VCaP (cell line): Measurements from ENCODE around the gene LZTFL1.

Experiments
- H3K27ac ChIP-seq: fragments of 450-650 bp; 2 replicates; pipeline ENCODE4 v1.5.1; 2017
- TF ChIP-seq, protein P1 (sequence below): fragments of 450-650 bp; conservative IDR thresholded peaks from 2 replicates; pipeline ENCODE4 v1.5.1; 2017; ENCODE audit warnings: mild to moderate bottlenecking, moderate library complexity

Gene LZTFL1

DNA sequence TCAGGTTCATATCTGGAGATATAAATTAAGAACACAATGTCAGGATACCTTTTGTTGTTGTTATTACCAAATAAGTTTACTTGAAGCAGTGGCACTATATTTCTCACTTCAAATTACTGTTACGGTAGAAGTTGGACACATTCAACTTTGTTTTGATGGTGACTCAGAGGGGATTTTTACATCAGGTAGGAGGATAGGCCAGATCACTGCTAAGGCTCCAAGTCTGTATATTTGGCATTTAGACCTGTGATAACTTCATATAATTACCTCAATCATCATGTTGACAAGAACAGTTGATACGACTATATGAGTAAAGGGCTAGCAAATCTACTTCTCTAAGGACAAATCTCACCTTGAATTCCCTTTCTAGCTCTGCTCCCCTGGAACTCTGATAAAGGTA, 15.6 kb downstream of the LZTFL1 start:
- H3K27ac ChIP-seq = no peak overlapping the region
- TF ChIP-seq, protein P1, sequence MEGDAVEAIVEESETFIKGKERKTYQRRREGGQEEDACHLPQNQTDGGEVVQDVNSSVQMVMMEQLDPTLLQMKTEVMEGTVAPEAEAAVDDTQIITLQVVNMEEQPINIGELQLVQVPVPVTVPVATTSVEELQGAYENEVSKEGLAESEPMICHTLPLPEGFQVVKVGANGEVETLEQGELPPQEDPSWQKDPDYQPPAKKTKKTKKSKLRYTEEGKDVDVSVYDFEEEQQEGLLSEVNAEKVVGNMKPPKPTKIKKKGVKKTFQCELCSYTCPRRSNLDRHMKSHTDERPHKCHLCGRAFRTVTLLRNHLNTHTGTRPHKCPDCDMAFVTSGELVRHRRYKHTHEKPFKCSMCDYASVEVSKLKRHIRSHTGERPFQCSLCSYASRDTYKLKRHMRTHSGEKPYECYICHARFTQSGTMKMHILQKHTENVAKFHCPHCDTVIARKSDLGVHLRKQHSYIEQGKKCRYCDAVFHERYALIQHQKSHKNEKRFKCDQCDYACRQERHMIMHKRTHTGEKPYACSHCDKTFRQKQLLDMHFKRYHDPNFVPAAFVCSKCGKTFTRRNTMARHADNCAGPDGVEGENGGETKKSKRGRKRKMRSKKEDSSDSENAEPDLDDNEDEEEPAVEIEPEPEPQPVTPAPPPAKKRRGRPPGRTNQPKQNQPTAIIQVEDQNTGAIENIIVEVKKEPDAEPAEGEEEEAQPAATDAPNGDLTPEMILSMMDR = no peak

DNA sequence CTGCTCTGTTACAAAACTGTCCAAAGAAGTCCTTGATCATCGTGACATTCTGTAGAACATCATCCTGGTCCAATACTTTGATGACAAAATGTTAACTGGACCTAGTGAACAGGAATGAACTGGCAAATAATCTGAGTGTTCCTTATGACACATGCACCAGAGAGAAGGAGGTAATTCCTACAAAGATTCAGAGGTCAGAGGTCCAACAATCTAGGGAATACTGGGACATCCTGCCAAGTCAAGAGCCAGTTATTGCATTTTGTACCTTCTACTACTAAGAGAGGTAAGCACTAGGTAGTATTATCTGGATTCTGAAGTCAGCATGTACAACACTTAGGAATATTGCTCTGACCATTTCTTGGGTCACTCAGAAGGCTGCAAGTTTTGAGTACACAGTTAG, 20.8 kb downstream of the LZTFL1 start:
- TF ChIP-seq, protein P1 = no peak
- H3K27ac ChIP-seq = no peak overlapping the region

DNA sequence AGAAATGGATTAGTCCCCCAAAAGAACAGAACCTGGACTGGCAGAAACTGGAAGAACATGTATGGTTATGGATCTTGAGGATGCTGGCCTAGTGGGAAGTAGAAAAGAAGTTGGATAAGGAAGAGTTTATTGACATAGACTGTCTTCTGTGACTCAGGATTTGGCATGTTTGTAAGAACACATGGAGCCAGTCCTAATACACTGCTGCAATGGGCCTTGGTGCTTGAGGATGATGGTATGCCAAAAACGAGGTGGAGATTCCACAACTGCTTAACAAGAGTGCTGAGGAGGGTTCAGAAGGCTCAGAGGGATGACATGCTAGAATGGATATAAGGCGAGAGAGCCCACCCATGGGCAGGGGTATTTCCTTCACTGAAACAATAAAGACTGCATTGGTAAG, 22.4 kb downstream of the LZTFL1 start:
- no peak overlapping the region for H3K27ac ChIP-seq
- TF ChIP-seq, protein P1 = no peak

DNA sequence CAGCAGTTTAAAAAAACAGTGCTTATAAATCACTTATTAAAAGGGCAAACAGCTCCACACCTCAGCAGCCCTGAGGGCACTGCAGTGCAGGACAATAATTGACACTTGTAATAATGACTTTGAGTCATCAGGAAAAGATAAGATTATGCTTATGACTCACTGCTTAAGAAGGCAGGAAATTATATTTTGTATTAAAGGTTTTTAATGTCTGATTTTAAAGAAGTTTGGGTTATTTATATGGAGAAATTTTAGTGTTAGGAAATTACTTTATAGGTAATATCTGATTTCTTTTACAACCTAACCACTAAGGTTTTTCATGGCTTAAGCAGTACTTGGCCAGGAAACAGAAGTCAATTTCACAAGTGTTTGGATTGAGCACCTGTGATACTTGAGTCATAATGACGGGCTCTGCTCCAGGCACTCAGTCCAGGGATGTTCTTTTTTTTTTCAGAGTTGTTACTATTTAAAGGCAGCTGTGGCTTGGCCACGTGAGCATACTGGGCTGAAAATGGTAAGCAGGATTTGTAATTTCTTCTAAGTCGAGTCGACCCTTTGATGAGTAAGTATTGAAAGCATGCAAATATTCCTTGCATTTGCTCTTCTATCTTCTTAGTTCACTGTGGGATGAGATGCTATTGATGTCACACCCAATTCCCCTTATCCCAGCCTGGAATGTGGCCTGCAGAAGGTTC, 23.9 kb downstream of the LZTFL1 start:
- no peak overlapping the region; the same call in 1 of the 2 replicates for H3K27ac ChIP-seq
- TF ChIP-seq, protein P1 = no peak

DNA sequence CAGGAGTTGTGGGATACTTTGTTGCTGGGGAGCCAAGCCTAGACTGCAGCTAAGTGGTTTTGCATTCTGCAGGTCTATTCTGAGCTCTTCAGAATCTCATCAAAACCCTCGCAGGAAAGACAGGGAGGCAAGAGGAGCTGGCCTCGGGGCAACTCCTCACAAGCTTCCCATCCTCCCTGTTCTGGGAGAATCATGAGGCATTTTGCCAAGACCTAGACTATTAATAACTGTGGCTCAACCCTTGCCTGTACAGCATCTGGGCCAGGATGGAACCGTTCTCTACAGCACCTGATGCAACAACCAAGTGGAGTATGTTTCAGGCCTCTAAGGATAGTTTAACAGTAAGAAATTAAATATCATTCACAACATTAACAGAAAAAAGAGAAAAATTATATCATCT, 25.4 kb downstream of the LZTFL1 start:
- H3K27ac ChIP-seq = no peak overlapping the region

DNA sequence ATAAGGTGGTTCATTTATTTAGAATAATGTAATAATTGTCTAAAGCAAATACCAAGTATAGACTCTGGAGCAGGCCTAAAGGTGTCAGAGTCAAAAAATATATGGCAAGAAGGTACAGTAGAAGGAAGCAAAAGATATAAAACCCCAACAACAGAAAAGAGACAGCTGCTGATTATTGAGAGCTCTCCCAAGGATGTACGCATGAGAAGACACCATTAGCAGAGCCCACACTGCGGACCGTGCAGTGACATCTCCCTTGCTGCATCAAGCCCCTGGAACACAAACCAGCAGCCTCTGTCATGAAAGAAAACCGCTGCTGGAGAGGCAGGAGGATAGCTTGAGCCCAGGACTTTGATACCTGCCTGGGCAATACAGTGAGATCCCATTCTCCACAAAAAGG, 27.6 kb downstream of the LZTFL1 start:
- TF ChIP-seq, protein P1 = no peak
- H3K27ac ChIP-seq = no peak overlapping the region

More for the DNA sequence above, 25.4 kb downstream of the LZTFL1 start:
- TF ChIP-seq, protein P1 = no peak

DNA sequence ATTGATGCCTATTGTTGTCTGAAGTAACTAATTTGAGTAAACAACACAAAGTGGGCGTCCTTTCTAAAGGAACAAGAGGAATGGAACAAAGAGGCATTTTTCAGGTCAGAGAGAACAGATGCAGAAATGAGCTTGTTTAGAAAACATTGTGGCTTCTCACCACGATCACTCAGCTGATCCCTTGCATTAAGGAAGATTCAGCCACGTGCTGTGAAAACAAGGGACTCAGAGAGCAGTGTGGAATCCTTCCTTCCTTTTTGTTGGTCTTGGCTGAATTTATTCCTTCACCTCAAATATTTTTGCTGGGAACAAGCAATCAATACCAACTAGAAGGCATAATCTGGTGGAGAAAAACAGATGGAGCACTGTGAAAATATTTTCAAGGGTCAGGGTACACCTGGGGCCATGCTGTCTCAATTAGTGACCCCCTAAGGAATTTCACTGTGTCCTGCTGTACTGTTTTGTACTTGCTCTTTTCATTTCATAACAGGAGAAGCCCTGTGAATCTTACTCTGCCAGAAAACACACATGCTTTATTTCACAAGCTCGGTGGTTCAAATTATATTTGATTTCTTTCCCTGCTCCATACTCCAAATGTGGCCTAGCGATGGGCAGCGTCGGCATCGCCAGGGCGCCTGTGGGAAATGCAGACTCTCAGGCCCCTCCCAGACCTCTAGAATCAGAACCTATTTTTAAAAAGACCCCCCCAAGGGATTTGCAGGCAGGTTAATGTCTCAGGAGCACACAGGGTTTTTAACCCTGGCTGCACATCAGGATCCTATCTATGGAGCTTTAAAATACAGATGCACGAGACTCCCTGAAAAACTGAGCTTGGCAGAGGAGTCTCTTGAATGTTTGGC, 34.0 kb downstream of the LZTFL1 start:
- TF ChIP-seq, protein P1 = no peak
- H3K27ac ChIP-seq = no peak overlapping the region
